ENCODE measurements around the gene AP3S2.

DNA sequence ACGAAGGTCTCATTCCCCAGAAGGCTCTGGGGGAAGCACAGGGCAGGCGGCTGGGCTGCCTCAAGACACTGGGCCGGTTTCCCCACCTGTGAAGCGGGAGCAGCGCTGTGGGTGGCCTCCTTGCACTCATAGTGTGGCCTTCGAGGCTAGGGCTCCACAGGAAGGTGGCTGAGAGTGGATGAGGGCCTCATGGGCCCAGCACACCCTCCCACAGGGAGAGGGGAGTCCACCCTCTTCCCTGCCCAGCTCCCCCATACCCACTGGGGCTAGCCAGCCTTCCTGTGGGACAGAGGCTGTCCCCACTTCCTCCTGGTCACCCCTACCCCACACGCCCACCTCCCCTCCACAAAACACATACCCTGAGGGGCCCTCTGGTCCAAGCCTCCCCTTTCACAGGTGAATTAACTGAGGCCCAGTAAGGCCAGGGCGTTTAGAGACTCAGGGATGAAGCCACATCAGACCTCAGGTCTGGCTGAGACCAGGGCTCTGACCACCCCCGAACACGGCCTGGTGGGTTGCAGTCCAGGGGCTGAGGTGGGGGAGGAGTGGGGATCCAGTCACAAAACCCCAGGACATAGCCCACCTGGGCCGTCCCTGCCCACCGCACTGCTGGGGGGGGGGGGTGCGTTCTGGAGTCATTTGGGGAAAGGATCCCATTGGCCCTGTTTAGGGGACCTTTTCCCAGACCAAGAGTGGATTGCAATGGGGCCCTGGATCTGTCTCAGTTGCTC, 80.2 kb downstream of the AP3S2 start:
- no peak for TF ChIP-seq SP1 (CRISPR knock-in tag; conservative IDR thresholded peaks at IDR 0.05)
- TF ChIP-seq STAT6 (CRISPR knock-in tag; conservative IDR thresholded peaks at IDR 0.05; ENCODE audit: low read depth) = no peak
- TF ChIP-seq, protein P1, sequence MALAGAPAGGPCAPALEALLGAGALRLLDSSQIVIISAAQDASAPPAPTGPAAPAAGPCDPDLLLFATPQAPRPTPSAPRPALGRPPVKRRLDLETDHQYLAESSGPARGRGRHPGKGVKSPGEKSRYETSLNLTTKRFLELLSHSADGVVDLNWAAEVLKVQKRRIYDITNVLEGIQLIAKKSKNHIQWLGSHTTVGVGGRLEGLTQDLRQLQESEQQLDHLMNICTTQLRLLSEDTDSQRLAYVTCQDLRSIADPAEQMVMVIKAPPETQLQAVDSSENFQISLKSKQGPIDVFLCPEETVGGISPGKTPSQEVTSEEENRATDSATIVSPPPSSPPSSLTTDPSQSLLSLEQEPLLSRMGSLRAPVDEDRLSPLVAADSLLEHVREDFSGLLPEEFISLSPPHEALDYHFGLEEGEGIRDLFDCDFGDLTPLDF (CRISPR knock-in tag; IDR thresholded peaks at IDR 0.05) = no peak
- TF ChIP-seq, protein P2, sequence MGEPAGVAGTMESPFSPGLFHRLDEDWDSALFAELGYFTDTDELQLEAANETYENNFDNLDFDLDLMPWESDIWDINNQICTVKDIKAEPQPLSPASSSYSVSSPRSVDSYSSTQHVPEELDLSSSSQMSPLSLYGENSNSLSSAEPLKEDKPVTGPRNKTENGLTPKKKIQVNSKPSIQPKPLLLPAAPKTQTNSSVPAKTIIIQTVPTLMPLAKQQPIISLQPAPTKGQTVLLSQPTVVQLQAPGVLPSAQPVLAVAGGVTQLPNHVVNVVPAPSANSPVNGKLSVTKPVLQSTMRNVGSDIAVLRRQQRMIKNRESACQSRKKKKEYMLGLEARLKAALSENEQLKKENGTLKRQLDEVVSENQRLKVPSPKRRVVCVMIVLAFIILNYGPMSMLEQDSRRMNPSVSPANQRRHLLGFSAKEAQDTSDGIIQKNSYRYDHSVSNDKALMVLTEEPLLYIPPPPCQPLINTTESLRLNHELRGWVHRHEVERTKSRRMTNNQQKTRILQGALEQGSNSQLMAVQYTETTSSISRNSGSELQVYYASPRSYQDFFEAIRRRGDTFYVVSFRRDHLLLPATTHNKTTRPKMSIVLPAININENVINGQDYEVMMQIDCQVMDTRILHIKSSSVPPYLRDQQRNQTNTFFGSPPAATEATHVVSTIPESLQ (CRISPR knock-in tag; IDR thresholded peaks at IDR 0.05) = no peak
- no peak for TF ChIP-seq FOXP1 (CRISPR knock-in tag; IDR thresholded peaks at IDR 0.05; ENCODE audit: borderline replicate concordance)
- TF ChIP-seq, protein P3, sequence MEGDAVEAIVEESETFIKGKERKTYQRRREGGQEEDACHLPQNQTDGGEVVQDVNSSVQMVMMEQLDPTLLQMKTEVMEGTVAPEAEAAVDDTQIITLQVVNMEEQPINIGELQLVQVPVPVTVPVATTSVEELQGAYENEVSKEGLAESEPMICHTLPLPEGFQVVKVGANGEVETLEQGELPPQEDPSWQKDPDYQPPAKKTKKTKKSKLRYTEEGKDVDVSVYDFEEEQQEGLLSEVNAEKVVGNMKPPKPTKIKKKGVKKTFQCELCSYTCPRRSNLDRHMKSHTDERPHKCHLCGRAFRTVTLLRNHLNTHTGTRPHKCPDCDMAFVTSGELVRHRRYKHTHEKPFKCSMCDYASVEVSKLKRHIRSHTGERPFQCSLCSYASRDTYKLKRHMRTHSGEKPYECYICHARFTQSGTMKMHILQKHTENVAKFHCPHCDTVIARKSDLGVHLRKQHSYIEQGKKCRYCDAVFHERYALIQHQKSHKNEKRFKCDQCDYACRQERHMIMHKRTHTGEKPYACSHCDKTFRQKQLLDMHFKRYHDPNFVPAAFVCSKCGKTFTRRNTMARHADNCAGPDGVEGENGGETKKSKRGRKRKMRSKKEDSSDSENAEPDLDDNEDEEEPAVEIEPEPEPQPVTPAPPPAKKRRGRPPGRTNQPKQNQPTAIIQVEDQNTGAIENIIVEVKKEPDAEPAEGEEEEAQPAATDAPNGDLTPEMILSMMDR (IDR thresholded peaks at IDR 0.05) = no peak
- TF ChIP-seq, protein P4, sequence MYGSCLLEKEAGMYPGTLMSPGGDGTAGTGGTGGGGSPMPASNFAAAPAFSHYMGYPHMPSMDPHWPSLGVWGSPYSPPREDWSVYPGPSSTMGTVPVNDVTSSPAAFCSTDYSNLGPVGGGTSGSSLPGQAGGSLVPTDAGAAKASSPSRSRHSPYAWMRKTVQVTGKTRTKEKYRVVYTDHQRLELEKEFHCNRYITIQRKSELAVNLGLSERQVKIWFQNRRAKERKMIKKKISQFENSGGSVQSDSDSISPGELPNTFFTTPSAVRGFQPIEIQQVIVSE (CRISPR knock-in tag; IDR thresholded peaks at IDR 0.05; ENCODE audit: borderline replicate concordance) = no peak
- TF ChIP-seq, protein P5, sequence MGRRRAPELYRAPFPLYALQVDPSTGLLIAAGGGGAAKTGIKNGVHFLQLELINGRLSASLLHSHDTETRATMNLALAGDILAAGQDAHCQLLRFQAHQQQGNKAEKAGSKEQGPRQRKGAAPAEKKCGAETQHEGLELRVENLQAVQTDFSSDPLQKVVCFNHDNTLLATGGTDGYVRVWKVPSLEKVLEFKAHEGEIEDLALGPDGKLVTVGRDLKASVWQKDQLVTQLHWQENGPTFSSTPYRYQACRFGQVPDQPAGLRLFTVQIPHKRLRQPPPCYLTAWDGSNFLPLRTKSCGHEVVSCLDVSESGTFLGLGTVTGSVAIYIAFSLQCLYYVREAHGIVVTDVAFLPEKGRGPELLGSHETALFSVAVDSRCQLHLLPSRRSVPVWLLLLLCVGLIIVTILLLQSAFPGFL (CRISPR knock-in tag; IDR thresholded peaks at IDR 0.05; ENCODE audit: borderline replicate concordance) = no peak
- TF ChIP-seq JUN (CRISPR knock-in tag; IDR thresholded peaks at IDR 0.05) = no peak
- TF ChIP-seq, protein P6, sequence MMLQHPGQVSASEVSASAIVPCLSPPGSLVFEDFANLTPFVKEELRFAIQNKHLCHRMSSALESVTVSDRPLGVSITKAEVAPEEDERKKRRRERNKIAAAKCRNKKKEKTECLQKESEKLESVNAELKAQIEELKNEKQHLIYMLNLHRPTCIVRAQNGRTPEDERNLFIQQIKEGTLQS (CRISPR knock-in tag; conservative IDR thresholded peaks at IDR 0.05) = no peak
